DMS 273 (cell line): Measurements from ENCODE around the gene PRDX2.

ENCODE experiments used
- DNase-seq: peaks from one replicate; lab custom pipeline; 2025; ENCODE audit not compliant: unreplicated experiment; lab: John Stamatoyannopoulos, UW

The PRDX2 gene

DNA sequence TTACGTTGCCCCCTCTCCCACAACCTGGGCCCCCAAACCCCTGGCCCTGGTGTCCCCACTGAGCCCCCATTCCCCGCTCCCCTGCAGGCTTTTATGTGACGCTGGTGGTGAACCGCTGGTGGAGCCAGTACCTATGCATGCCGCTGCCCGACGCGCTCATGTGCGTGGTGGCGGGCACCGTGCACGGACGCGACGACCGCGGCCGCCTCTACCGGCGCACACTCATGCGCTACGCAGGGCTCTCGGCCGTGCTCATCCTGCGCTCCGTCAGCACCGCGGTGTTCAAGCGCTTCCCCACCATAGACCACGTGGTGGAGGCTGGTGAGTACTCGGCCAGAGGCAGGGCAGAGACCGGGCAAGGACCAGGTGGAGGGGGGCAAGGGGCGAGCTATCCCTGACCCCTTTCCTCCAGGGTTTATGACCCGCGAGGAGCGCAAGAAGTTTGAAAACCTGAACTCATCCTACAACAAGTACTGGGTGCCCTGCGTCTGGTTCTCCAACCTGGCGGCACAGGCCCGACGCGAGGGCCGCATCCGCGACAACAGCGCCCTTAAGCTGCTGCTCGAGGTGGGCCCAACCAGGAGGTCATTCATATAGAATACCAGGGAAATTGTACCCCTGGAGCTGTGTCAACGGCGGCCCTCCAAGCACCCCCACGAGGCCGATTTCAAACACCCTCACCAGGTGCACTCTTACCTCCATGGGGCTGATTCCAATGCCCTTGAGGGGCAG lies 47.0 kb downstream of the PRDX2 start:
- no peak for DNase-seq

DNA sequence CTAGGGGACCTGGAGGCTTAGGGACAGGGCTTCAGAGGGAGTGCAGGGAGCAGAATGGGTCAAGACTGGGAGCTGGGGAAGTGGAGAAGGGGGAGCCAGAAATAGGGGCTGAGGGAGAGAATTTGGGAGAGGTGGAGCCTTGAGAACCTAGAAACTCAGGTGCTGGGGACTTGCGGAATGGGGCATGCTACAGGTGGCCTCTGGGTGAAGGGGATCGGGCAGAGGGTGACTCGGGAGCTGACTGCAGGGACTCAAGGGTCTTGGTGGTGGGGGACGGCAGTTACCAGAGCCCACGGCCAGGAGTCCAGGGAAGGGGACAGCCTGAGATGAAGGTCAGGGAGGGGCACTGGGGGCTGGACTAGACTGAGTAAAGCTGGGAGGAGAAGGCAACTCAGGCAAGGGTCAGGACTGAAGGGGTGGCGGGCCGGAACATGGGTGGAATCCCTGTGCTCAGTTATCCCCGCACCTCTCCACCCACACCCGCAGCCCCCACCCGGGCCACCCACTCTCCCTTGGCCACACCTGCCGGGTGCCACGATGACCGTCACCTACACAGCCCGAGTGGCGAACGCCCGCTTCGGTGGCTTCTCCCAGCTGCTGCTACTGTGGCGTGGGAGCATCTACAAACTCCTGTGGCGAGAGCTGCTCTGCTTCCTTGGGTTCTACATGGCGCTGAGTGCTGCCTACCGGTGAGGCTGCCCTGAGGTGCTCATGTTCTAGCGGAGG lies 49.4 kb downstream of the PRDX2 start:
- DNase-seq = no peak

DNA sequence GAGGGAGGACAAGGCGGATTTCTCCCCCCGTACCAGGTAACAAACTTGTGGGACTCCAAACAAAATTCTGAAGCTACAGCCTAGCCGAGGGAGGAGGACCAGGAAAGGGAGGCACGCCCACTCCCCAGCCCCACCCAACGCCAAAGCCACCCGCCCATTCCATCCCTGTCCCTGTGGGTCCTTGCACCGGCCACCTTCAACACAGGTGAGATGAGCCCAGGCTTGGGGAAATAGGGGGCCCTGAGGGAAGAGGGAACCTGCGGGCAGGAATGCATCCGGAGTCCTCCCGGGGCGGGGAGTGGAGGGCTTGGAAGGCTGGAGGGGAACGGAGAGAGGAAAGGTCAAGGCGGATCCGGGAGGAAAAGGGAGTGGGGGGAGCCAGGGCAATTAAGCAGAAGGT lies 50.0 kb downstream of the PRDX2 start, which contains the start of gene BEST2:
BEST2 (plus strand) TSS at position 157 of the 400 bp plus-strand sequence. CDS start 802 bp downstream, outside the sequence.
- DNase-seq = no peak

DNA sequence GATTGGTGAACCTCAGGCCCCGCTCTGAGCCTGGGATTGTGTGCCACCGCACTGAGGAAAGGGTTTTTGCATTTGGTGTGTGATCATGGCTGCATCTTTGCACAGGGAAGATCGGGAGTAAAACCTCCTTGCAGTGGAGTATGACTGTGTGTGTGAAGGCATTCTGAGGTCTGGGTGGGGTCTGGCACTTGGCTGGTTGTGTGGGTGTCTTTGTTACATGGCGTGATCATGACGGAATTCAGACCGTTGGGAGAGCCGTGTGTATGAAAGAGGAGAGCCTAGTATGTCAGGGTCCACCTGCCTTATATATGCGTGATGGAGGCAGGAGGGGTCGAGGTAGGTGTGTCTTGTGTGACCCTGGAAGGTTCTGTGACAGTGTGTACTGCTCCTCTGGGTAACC lies 50.7 kb downstream of the PRDX2 start:
- no peak for DNase-seq

DNA sequence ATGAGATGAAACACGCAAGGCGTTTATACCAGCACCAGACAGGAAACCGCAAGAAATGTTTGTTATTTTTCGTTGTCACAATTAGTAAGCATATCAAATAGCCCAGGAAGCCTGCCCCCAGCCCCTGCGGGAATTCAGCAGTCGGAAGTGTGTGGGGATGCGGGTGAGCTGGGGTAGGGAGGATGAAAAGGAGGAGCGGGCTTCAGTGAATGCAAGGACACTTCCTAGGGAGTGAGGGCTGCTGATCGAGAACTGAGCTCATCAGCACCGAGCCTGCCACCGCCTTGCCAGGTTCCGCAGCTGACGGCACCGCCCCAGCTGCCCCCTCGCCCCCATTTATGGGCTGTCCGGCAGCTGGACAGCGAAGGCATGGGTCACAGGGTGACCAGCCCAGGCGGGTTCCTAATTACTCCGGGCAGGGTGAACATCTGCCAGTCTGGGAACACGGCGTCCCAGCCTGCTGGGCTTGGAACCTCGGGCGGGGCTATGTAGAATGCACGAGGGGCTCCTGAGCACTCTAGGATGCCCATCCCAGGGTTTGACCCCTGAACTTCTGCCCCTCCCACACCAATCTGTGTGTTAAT lies 51.6 kb downstream of the PRDX2 start:
- DNase-seq = peak; percentile 66

DNA sequence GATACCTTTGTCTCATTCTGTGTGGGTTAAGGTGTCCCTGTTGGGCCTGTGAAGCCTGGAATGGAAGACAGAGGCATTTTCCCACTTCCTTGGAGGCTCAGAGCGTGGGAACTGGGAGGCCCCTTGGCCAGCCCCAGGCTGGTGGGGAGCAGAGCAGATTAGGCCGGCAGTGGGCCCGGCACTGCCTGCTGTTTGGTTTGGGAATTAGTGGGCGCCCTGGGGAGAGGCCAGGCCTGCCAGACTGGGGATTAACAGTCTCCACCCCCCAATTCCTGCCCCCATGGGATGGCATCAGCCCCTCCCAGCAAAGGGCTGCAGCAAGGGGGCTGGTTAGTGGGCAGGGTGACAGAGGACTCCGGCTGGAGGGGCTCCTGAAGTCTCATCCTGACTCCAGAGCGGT lies 53.1 kb downstream of the PRDX2 start:
- no peak for DNase-seq
